Measurements from ENCODE around the gene LETMD1. TPM values are rescaled to one million over a fixed set of nuclear protein-coding genes. Genes with fewer than 3 reads are reported as not detected.
A peak's percentile ranks its signal among the peaks of the same experiment; 100 is the strongest.

Gene LETMD1
- total and polyA plus RNA-seq, 2 of the 13 experiments (the other 11 are each of a cell fraction or from before 2014, with no cell fraction given): 43.3 to 87.7 TPM

- no peak for TF ChIP-seq SP140L (CRISPR knock-in tag; IDR thresholded peaks at IDR 0.05; ENCODE audit: borderline replicate concordance)
- no peak for TF ChIP-seq DZIP1 (CRISPR knock-in tag; IDR thresholded peaks at IDR 0.05)
- TF ChIP-seq PAX8 (CRISPR knock-in tag; IDR thresholded peaks at IDR 0.05; ENCODE audit: borderline replicate concordance): no peak
- peak; percentile 20; the same call in 1 of the 2 replicates for TF ChIP-seq ZNF703 (CRISPR knock-in tag; IDR thresholded peaks at IDR 0.05; ENCODE audit: borderline replicate concordance)
- TF ChIP-seq RAD21 (CRISPR knock-in tag; IDR thresholded peaks at IDR 0.05): peak; percentile 42
- peak; percentile 94 for TF ChIP-seq NFYC (CRISPR knock-in tag; IDR thresholded peaks at IDR 0.05)
- TF ChIP-seq ZXDC (CRISPR knock-in tag; IDR thresholded peaks at IDR 0.05): peak; percentile 80
- no peak for TF ChIP-seq ZNF329 (CRISPR knock-in tag; IDR thresholded peaks at IDR 0.05; ENCODE audit: low read depth)
- TF ChIP-seq KAT7 (CRISPR knock-in tag; IDR thresholded peaks at IDR 0.05; ENCODE audit: borderline replicate concordance): peak; percentile 70; the same call in 1 of the 2 replicates
- TF ChIP-seq PITX1 (CRISPR knock-in tag; IDR thresholded peaks at IDR 0.05): peak; percentile 56; the same call in 1 of the 2 replicates
- TF ChIP-seq POLR2A (IDR thresholded peaks at IDR 0.05; ENCODE audit: insufficient read depth in 1 of 2, low read depth in 2 of 2, low read length in 2 of 2): peak; percentile 73 to 83
- TF ChIP-seq KDM4B (CRISPR knock-in tag; IDR thresholded peaks at IDR 0.05): no peak
- no peak for TF ChIP-seq DBP (CRISPR knock-in tag; IDR thresholded peaks at IDR 0.05; ENCODE audit: not compliant biosample characterization)
- TF ChIP-seq ZNF883 (CRISPR knock-in tag; IDR thresholded peaks at IDR 0.05; ENCODE audit: not compliant biosample characterization): peak; percentile 61
- peak; percentile 65; the same call in 1 of the 2 replicates for TF ChIP-seq TFAP4 (IDR thresholded peaks at IDR 0.05; ENCODE audit: borderline replicate concordance, low read depth)
- TF ChIP-seq ZBTB4 (CRISPR knock-in tag; IDR thresholded peaks at IDR 0.05; ENCODE audit: borderline replicate concordance): peak; percentile 80; the same call in 1 of the 2 replicates
- no peak for TF ChIP-seq PAWR (CRISPR knock-in tag; IDR thresholded peaks at IDR 0.05; ENCODE audit: borderline replicate concordance)
These were observed 22.1 kb upstream of the LETMD1 start, which contains the start of gene SLC11A2 (continued) for GRCh38 chr12:51025836-51026638.
